Measurements from ENCODE around the gene DNTTIP2. TPM values are rescaled to one million over a fixed set of nuclear protein-coding genes. Genes with fewer than 3 reads are reported as not detected.

Gene DNTTIP2
- total RNA-seq, 1 donor from 2014 or later = 46.4 TPM

DNA sequence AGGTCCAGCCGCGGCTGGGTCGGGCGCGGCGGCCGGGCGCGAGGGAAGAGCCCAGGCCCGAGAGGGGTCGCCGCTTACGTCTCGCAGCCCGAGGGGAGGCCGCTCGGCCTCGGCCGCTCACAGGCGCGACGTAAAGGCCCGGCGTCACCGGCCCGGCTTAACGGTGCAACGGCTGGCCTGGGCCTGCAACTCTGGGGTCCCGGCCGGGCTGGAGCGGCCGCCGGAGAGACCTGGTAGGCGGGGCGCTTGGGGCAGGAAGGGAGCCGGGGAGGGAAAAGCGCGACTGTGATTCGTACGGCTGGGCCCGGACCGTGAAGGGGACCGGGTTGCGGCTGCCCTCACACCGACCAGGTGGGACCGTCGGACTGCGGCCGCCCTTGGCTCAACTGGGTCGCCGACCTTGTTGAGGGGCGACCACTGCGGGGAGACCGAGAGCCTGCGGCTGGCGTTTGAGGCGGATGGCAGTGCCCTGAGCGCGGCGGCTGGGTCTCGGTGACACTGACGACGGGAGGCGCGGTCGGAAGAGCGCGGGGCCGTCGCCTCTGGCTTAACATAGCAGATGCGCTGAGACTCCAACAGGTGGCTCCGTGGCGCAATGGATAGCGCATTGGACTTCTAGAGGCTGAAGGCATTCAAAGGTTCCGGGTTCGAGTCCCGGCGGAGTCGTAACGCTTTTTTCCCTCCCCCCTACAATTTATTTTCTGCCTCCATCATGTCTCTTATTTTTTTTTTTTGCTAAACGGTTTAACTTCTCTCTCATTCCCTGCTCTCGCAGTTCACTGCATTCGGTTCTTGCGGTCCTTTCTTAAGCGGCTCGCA lies 31.8 kb downstream of the DNTTIP2 start:
- H3K36me3 Mint-ChIP-seq = peaks cover 6% of the 10 kb centered on the region
- H3K27ac Mint-ChIP-seq = peak overlapping the region; percentile 94
- H3K4me1 Mint-ChIP-seq = peaks cover 17% of the 10 kb centered on the region

DNA sequence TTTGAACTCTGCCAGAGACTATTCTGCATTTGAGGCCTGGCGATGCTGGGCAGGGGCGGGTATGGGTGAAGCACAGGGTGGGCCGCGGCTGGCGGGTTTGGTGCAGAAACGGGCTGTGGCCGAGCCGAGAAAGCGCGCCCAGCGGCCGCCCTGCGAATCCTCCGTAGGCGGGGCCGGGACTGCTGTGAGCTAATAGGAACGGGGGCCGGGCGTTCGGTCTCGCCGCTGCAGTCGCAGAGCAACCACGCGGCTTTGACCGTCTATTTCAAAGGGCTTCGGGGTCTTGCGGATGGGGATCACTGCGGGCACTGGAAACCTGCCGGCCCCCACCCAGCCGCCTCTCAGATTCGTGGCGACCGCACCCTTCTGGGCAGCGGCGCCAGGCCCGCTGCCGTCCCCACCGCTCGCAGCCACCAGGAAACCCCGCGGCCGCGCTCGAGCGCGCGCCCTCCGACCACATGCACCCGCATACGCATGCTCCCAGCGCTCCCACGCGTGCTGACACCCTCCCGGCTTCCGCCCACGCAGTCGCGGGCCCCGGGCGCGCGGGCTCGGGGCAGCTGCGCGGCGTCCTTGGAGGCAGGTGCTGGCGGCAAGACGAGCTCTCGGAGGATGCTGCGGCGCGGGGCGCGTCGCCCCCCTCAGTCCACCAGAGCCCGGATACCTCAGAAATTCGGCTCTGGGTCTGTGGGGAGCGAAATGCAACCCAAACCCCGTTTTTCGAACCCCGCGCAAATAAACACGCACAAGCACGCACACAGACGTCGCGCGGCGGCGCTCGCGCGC lies 32.6 kb downstream of the DNTTIP2 start:
- Mint-ChIP-seq H3K27ac (peak overlapping the region; percentile 97), H3K36me3 (peaks cover 6% of the 10 kb centered on the region), H3K9me3 (peaks cover 6% of the 10 kb centered on the region), H3K4me1 (peaks cover 17% of the 10 kb centered on the region), H3K4me3 (peak overlapping the region; percentile 95), H3K27me3 (ENCODE audit: low read depth) (no peaks in the 10 kb centered on the region)
- TF ChIP-seq, protein P1, sequence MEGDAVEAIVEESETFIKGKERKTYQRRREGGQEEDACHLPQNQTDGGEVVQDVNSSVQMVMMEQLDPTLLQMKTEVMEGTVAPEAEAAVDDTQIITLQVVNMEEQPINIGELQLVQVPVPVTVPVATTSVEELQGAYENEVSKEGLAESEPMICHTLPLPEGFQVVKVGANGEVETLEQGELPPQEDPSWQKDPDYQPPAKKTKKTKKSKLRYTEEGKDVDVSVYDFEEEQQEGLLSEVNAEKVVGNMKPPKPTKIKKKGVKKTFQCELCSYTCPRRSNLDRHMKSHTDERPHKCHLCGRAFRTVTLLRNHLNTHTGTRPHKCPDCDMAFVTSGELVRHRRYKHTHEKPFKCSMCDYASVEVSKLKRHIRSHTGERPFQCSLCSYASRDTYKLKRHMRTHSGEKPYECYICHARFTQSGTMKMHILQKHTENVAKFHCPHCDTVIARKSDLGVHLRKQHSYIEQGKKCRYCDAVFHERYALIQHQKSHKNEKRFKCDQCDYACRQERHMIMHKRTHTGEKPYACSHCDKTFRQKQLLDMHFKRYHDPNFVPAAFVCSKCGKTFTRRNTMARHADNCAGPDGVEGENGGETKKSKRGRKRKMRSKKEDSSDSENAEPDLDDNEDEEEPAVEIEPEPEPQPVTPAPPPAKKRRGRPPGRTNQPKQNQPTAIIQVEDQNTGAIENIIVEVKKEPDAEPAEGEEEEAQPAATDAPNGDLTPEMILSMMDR (IDR thresholded peaks at IDR 0.05; ENCODE audit: unreplicated experiment) = no peak
- DNase-seq (ENCODE audit: low spot score in 2 of 2, unreplicated experiment in 2 of 2) = peak; percentile 69 to 88

More for the DNA sequence above, 31.8 kb downstream of the DNTTIP2 start:
- TF ChIP-seq, protein P1 (IDR thresholded peaks at IDR 0.05; ENCODE audit: unreplicated experiment) = no peak
- peaks cover 6% of the 10 kb centered on the region for H3K9me3 Mint-ChIP-seq
- peak overlapping the region; percentile 95 for H3K4me3 Mint-ChIP-seq
- DNase-seq (ENCODE audit: low spot score in 2 of 2, unreplicated experiment in 2 of 2) = peak; percentile 81 to 93
- no peaks in the 10 kb centered on the region for H3K27me3 Mint-ChIP-seq (ENCODE audit: low read depth)

DNA sequence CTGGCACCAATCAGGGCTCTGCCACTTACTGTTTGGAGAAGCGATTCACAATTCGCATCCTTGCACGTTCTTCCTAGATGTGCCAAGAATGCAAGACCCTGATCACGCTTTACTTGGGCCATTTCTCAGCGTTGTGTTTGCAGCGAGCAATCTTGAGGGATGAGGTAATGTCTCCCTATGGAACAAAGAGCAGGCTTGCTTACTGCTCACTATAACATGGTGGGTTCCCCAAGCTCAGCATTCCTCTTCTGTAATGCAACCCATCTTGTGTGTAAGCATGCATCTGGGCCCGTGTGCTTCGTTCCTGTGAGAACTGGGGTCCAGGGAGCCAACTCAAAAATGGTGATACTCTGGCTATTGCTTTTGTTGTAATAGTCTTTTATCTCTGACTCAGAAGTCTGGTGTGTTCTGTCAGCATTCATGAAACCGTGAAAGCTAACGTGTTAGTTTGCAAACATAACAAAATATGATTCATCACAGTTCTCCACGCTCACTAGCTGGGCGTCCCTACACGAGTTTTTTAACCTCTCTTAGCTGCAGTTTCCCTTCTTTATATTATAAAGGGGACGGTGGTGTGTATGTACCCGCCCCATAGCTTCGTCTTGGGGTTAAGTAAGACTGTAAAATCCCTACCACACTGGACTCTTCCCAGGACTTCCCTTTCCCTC lies 33.3 kb downstream of the DNTTIP2 start:
- H3K27ac Mint-ChIP-seq = peak overlapping the region; percentile 97
- H3K36me3 Mint-ChIP-seq = peaks cover 6% of the 10 kb centered on the region
- H3K27me3 Mint-ChIP-seq (ENCODE audit: low read depth) = no peaks in the 10 kb centered on the region
- H3K4me3 Mint-ChIP-seq = peak overlapping the region; percentile 95
- DNase-seq (ENCODE audit: low spot score in 2 of 2, unreplicated experiment in 2 of 2) = peak in 1 of 2 experiments; percentile 40
- H3K9me3 Mint-ChIP-seq = peaks cover 6% of the 10 kb centered on the region
- TF ChIP-seq, protein P1 (IDR thresholded peaks at IDR 0.05; ENCODE audit: unreplicated experiment) = no peak
- H3K4me1 Mint-ChIP-seq = peaks cover 17% of the 10 kb centered on the region

DNA sequence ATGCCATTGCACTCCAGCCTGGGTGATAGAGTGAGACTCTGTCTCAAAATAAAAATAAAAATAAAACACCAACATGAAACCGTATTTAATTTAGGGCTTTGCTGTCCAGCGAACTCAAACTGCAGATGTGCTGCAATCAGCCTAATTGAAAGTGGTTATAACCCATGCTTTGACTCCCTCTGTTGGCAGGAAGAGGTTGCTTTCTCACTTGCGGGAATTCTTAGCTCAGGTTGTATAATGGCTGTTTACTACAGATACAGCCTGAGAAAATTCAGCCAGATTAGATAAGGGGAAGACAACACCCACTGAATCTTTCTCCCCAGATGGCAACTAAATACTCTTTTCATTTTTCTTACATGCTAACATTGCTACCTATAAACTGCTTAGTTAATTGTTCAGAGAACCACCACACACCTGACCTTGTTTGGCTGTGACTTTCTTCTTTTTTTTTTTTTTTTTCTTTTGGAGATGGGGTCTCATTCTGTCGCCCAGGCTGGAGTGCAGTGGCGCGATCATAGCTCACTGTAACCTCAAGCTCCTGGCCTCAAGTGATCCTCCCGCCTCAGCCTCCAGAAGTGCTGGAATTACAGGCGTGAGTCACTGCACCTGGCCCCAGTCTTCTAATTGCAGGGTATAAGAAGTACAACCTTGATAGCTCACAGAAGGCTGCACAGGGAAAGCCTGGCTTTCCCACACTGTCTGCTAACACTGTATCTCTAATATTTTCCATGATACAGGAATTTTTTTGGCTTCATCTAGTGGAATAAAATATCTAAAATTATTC lies 34.6 kb downstream of the DNTTIP2 start:
- Mint-ChIP-seq H3K9me3 (no peaks in the 10 kb centered on the region), H3K36me3 (no peaks in the 10 kb centered on the region), H3K4me1 (peaks cover 17% of the 10 kb centered on the region), H3K4me3 (no peak overlapping the region), H3K27me3 (ENCODE audit: low read depth) (no peaks in the 10 kb centered on the region), H3K27ac (peak overlapping the region; percentile 85)
- TF ChIP-seq, protein P1 (IDR thresholded peaks at IDR 0.05; ENCODE audit: unreplicated experiment) = peak; percentile 30
- no peak for DNase-seq (ENCODE audit: low spot score in 2 of 2, unreplicated experiment in 2 of 2)

Data from mesothelial cell of epicardium (in vitro differentiated cells).